HAP-1 (cell line): ENCODE measurements around the gene C14orf132.

Experiments used
- DNase-seq, 2 experiments: peaks; one replicate each; pipeline ENCODE4 v3.0.0-alpha.2; 2016 to 2020; ENCODE audit warnings: low spot score in 2 of 2
- H3K27me3 ChIP-seq: fragments of 250-450 bp; sonication (Bioruptor Pico); 2 replicates; pipeline ENCODE4 v1.5.1; 2020; ENCODE audit warnings: low read depth, mild to moderate bottlenecking, moderate library complexity
- H3K36me3 ChIP-seq: fragments of 250-450 bp; sonication (Bioruptor Pico); replicated peaks from 2 replicates; pipeline ENCODE4 v1.5.1; 2020; ENCODE audit warnings: mild to moderate bottlenecking
- H3K4me1 ChIP-seq: fragments of 250-450 bp; sonication (Bioruptor Pico); 2 replicates; pipeline ENCODE4 v1.5.1; 2020; ENCODE audit warnings: mild to moderate bottlenecking
- H3K4me3 ChIP-seq: fragments of 250-450 bp; sonication (Bioruptor Pico); 2 replicates; pipeline ENCODE4 v1.5.1; 2020; ENCODE audit warnings: mild to moderate bottlenecking, moderate library complexity
- H3K9me3 ChIP-seq: fragments of 250-450 bp; sonication (Bioruptor Pico); 2 replicates; pipeline ENCODE4 v1.5.1; 2020; ENCODE audit warnings: mild to moderate bottlenecking, moderate library complexity
- in situ Hi-C: fragments of 300-500 bp; cut with MboI; formaldehyde crosslinking; loops from 3 replicates; pipeline ENCODE4 v1.14.3; 2020; ENCODE audit warnings: low sequenced_read_pairs, inconsistent platforms, mixed read lengths

C14orf132 gene

DNA sequence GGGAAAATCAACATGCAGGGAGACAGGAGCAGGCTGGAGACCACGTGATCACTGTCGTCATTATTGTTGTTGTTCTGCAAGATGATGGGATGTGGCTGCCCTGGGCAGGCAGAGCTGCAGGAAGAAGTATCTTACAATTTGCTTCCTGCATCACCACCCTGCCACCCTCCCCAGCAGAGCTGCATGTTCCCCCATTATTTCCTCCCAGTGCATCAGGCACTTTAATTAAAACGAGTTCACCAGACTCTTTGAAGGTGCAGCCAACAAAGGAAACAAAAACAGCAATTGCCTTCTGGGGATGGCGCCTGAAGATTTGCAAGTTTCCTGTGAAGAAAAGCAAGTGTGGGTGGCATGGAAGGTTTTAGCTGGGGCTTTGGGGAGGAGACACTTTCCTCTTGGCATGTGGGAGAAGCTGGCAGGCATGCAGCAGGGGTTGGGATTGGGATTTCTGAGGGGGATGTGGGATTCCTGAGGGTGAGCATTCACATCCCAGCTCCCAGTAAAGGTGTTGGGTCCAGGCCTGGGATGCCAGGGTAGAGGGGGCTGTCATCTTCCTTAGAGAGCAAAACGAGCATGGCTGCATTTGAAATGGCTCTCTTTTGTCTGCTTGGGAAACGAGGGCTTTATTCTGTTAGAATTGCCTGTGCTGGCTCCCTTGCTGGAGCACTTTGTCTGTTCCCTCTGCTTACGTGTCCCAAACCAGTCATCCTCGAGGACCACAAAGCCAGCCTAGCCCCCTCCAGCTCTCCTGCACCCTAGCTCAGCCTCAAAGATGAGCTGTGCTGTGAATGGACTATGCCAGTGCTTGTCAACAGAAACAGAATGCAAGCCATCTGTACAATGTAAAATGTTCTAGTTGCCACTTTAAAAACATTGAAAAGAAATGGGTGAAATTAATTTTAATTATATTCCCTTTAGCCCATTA is 11.5 kb upstream of the C14orf132 start:
- Histone ChIP-seq H3K9me3 (no peaks in the 10 kb centered on the region), H3K4me3 (no peak overlapping the region), H3K36me3 (no peaks in the 10 kb centered on the region), H3K4me1 (no peaks in the 10 kb centered on the region), H3K27me3 (peaks cover 6% of the 10 kb centered on the region; the same call in 1 of the 2 replicates)
- in situ Hi-C loops: no loop called here
- no peak for DNase-seq

DNA sequence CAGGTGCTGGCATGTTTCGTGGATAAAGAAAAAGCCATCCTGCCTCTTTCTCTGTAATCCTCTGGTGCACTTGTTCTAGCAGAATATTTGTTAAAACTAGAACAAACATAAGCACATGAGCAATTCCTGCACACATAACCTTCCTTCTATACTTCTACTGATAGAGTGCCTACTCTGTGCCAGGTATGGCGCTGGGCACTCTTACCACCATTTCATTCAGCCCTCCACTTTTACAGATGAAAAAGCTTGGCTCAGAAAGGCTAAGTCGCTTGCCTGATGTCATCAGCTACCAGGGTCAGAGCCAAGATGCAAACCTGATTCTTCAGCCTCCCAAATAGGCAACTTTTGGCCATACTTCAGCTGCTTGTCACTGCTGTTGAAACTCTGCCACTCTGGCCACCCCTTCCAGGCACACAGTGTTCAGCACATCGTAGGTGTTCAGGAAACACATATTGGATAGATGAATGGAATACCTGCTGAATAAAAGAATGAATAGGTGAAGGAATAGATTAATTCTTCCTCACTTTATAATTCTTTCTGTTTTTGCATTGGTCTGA is 10.0 kb upstream of the C14orf132 start:
- H3K36me3 ChIP-seq: no peaks in the 10 kb centered on the region

DNA sequence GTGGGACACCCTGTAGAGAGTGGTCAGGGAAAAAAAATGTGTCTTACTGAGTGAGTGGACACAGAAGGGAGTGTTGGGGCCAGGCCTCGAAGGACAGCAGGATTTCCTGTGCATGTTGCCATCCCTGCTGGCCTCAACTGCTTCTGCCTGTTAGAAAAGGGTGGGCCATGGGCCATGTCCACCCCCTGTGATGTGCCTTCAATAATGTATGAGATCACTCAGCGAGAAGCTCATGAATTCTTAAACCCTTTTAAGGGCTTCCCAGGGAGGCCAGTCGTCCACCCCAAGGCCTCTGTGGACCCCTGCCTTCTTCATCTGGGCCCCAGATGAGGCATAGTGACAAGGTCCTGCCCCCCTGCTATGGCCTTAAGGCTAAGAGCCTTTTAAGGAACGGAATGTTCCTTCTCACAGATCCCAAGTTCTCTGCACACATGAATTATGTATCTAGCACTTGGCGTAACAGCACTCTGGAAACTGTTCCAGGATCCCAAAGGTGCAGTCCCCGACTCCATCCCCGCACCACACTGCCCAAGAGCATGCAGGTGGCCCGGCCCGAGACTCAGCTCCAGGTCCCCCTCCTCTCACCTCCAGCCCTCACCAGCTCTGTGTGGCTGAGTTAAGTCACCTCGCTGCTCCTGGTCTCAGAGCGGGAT is 8.9 kb upstream of the C14orf132 start:
- no peaks in the 10 kb centered on the region for H3K9me3 ChIP-seq
- peaks cover 6% of the 10 kb centered on the region; the same call in 1 of the 2 replicates for H3K27me3 ChIP-seq
- H3K36me3 ChIP-seq: no peaks in the 10 kb centered on the region
- in situ Hi-C loops: no loop called here
- H3K4me1 ChIP-seq: no peaks in the 10 kb centered on the region
- H3K4me3 ChIP-seq: no peak overlapping the region
- DNase-seq: no peak

More for the DNA sequence above, 10.0 kb upstream of the C14orf132 start:
- DNase-seq: no peak
- Histone ChIP-seq H3K4me1 (no peaks in the 10 kb centered on the region), H3K27me3 (peaks cover 6% of the 10 kb centered on the region; the same call in 1 of the 2 replicates), H3K9me3 (no peaks in the 10 kb centered on the region), H3K4me3 (no peak overlapping the region)
- in situ Hi-C loops: no loop called here

DNA sequence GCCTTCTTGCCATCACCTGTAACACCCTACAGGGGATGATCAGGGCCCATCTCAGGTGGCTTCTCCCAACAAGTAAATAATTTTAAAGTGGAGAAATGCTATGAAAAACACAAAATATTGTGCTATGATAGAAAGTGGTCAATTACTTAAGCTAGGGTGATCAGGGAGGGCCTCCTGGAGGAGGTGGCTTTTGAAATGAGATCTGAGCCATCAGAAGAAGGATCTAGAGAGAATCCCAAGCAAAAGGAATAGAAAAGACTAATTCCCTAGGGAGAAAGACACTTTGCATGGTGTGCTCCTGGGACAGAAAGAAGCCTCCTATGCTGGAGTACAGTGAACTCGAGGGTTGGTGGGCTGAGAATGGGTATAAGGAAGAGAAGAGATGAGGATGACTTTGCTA is 7.5 kb upstream of the C14orf132 start:
- no peaks in the 10 kb centered on the region for H3K36me3 ChIP-seq
- H3K4me1 ChIP-seq: no peaks in the 10 kb centered on the region
- no peaks in the 10 kb centered on the region for H3K9me3 ChIP-seq
- in situ Hi-C loops: no loop called here
- DNase-seq: no peak
- H3K27me3 ChIP-seq: peaks cover 9% of the 10 kb centered on the region
- no peak overlapping the region for H3K4me3 ChIP-seq

DNA sequence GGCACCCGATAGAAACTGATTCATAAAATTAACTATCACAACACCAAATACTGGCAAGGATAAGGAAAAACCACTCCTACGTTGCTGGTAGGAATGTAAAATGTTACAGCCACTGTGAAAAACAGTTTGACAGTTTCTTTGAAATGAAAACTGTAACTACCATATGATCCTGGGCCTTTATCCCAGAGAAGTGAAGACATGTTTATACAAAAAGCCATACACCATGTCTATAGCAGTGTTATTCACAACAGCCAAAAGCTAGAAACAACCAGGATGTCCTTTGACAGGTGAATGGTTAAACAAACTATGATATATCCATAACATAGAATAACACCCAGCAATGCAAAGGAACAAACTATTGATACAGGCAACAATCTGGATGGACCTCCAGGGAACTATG is 3.7 kb upstream of the C14orf132 start:
- Histone ChIP-seq H3K4me3 (no peak overlapping the region), H3K9me3 (no peaks in the 10 kb centered on the region), H3K27me3 (peaks cover 8% of the 10 kb centered on the region), H3K36me3 (no peaks in the 10 kb centered on the region), H3K4me1 (0 out of 2 replicates have a peak, but pooled peaks cover 3% of the 10 kb centered on the region)
- DNase-seq: no peak
- in situ Hi-C loops: no loop called here

DNA sequence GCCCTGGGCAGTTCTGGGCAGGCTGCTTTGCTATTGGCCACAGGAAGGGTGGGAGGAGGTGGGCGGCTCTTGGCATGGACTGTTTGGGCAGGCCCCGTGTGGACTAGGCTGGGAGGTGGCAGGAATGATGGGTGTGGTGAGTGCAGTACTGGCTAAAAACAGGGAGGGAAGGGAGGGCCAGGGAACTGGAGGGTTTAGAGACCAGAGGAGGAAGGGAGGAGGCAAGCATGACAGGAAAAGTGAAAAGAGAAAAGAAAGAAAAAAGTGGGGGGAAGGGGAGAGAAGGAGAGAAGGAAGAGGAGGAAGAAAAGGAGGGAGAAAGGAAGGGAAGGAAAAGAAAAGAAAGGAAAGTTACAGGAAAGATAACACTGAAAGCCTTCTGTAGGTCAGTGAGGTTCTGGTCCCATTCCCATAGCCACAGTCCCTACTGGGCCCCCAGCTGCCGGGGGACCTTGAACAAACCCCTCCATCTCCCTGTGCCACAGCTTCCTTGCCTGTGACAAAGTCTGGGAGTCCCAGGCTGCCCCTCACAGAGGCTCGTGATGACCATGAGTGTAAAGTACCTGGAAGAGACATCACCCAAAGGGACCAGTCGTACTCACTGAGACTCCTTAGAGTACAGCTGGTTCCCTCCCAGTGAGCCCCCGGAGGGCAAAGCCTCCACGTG is 1.1 kb upstream of the C14orf132 start:
- DNase-seq: peak in 1 of 2 experiments; percentile 54
- Histone ChIP-seq H3K9me3 (no peaks in the 10 kb centered on the region), H3K4me3 (no peak overlapping the region), H3K27me3 (peaks cover 8% of the 10 kb centered on the region), H3K4me1 (0 out of 2 replicates have a peak, but pooled peaks cover 3% of the 10 kb centered on the region), H3K36me3 (no peaks in the 10 kb centered on the region)
- in situ Hi-C loops: no loop called here

DNA sequence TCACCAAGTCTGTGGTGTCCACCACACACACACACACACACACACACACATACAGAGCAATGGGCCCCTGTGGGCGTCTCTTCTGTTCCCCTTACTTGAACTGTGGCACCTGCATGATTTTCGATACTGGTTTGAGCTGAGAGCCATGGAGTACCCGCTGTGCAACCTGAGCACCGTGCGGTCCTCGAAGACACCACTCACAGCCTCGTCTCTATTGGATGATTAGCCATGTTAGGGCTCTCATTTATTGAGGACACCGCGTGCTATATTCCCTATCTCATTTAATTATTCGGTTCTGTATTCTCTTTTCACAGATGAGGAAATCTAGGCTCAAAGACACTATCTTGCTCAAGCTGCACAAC is 623 bp upstream of the C14orf132 start:
- peak overlapping the region; percentile 57; the same call in 1 of the 2 replicates for H3K4me3 ChIP-seq
- no peaks in the 10 kb centered on the region for H3K36me3 ChIP-seq
- no peak for DNase-seq
- in situ Hi-C loops: no loop called here
- H3K9me3 ChIP-seq: no peaks in the 10 kb centered on the region
- peaks cover 8% of the 10 kb centered on the region for H3K27me3 ChIP-seq
- 0 out of 2 replicates have a peak, but pooled peaks cover 3% of the 10 kb centered on the region for H3K4me1 ChIP-seq

DNA sequence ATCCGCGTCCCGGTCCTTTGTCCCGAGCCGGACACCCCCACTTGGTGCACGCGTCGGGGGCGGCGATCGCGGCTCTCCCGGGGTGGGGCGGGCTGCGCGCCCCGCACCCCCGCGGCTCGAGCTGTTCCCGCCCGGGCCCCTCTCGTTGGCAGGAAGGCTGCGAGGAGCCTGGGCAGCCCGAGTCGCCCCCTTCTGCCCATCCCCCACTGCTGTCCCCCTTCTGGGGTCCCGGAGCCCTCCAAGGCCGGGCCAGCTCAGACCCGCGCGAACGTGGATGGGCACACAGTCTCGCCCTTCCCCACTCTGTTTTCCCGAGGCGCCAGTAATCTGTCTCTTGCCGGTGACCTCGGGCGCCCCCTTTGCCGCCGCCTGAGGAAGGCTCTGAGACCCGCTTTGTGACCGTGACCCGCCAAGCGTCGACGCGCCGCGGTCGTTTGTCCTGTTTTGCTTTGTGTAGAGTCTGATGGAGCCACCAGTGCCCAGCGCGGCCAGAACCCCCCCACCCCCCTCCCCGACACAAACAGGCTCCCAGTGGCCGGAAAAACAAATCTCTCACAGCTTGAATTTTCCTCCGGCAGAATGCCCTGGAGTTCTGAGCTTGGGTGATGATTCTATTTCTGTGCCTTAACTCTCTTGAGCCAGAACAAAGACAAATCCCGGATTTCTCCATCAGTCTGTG is 610 bp downstream of the C14orf132 start:
- 0 out of 2 replicates have a peak, but pooled peaks cover 3% of the 10 kb centered on the region for H3K4me1 ChIP-seq
- no peaks in the 10 kb centered on the region for H3K9me3 ChIP-seq
- no peaks in the 10 kb centered on the region for H3K36me3 ChIP-seq
- peak; percentile 17 to 66 for DNase-seq
- in situ Hi-C loops: no loop called here
- peak overlapping the region; percentile 57 for H3K4me3 ChIP-seq
- peaks cover 8% of the 10 kb centered on the region for H3K27me3 ChIP-seq

DNA sequence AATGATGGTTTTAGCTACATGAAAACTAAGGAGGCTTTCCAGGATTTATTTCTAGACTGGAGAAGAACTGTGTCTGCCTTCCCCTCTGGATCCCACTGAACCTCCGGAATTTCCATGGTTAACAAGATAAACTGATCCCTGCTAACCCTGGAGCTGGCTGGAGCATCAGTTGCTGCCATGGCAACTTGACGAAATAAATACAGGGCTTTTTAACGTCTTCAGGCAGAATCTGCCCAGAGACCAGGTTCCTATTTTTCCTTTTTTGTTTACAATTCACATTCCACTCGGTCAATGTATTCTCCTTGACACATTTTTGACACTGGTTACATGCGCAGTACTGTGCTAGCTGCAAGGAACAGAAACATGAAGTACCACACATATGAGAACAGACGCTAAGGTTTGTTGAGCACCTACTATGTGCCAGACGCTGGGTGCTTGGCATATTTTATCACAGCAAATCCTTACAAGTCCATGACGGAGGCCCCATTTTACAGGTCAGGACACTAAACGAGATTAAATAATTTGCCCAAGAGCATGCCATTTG is 1.7 kb downstream of the C14orf132 start:
- in situ Hi-C loops: no loop called here
- 0 out of 2 replicates have a peak, but pooled peaks cover 3% of the 10 kb centered on the region for H3K4me1 ChIP-seq
- H3K4me3 ChIP-seq: no peak overlapping the region
- no peaks in the 10 kb centered on the region for H3K9me3 ChIP-seq
- H3K27me3 ChIP-seq: peaks cover 8% of the 10 kb centered on the region
- DNase-seq: peak in 1 of 2 experiments; percentile 20
- no peaks in the 10 kb centered on the region for H3K36me3 ChIP-seq

DNA sequence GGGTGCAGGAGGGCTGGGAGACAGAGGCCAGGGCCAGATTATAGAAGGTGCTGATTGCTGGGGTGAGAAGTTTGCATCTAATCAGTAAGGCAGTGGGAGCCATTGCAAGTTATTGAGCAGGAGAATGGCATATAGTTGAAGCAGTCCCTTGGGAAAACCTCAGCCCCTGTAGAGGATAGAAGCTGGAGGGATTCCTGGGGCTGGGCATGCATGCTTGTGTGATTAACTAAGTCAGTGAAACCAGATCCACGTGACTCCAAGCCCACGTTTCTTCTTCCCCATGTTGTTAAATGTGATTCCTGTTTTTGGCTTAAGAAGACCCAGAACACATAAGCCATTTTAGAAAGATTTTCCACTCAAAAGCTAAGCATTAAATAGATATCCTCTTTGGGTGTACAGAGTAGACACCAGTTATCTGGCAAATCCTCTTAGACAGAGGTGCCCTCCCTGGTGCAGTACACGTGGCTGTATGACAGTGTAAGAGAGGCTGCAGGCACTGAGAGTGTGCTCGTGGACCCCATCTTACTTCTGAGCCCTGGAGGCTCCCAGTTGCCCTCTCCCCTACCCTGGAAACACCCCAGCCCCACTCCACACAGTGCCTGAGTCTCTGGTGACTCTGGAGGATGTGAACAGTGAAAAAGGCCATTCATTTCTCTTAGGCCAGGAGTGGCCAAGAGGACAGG is 3.2 kb downstream of the C14orf132 start:
- H3K36me3 ChIP-seq: no peaks in the 10 kb centered on the region
- in situ Hi-C loops: no loop called here
- peaks cover 6% of the 10 kb centered on the region; the same call in 1 of the 2 replicates for H3K27me3 ChIP-seq
- H3K9me3 ChIP-seq: no peaks in the 10 kb centered on the region
- H3K4me1 ChIP-seq: 0 out of 2 replicates have a peak, but pooled peaks cover 3% of the 10 kb centered on the region
- no peak for DNase-seq
- H3K4me3 ChIP-seq: no peak overlapping the region

DNA sequence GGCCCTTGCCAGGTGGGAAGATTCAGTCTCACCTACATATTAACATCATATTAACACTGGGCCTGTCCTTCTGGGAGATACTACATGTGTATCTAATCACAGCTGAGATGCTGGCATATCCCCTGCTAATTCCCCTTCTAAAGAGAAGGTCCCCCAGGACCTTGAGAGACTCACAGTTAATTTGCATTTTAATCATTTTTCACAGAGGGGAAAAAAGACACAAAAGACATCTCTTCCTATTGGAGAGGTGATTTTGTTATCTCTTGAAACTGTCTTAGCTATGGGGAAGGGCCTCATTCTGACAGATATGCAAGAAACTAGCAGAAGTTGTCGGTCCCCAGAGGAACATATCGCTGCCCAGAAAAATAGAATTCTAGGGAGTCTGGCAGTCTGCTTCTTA is 7.5 kb downstream of the C14orf132 start:
- Histone ChIP-seq H3K4me1 (no peaks in the 10 kb centered on the region), H3K4me3 (no peak overlapping the region), H3K36me3 (no peaks in the 10 kb centered on the region), H3K9me3 (no peaks in the 10 kb centered on the region), H3K27me3 (no peaks in the 10 kb centered on the region)
- in situ Hi-C loops: no loop called here
- DNase-seq: no peak

DNA sequence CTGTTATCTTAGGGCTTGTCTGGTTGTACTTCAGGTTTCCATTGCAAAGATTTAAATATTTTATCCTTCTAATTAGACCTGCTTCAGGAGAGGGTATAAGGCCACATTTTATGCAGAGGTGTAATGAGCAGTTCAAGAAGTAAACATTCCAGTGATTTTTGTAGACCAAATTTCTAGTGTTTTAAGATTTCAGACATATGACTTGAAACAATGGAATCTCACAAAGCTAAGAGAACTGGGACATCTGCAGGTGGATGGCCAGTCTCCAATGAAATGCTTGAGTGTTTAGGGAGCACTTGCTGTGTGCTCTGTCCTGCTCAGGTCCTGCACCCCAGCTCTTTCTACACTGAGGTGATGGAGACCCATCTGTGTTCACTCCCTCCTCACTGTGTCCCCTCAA is 7.9 kb downstream of the C14orf132 start:
- Histone ChIP-seq H3K27me3 (no peaks in the 10 kb centered on the region), H3K9me3 (no peaks in the 10 kb centered on the region), H3K36me3 (no peaks in the 10 kb centered on the region), H3K4me3 (no peak overlapping the region), H3K4me1 (no peaks in the 10 kb centered on the region)
- no peak for DNase-seq
- in situ Hi-C loops: no loop called here
